ENCODE measurements around the gene MED9.

The MED9 gene

DNA sequence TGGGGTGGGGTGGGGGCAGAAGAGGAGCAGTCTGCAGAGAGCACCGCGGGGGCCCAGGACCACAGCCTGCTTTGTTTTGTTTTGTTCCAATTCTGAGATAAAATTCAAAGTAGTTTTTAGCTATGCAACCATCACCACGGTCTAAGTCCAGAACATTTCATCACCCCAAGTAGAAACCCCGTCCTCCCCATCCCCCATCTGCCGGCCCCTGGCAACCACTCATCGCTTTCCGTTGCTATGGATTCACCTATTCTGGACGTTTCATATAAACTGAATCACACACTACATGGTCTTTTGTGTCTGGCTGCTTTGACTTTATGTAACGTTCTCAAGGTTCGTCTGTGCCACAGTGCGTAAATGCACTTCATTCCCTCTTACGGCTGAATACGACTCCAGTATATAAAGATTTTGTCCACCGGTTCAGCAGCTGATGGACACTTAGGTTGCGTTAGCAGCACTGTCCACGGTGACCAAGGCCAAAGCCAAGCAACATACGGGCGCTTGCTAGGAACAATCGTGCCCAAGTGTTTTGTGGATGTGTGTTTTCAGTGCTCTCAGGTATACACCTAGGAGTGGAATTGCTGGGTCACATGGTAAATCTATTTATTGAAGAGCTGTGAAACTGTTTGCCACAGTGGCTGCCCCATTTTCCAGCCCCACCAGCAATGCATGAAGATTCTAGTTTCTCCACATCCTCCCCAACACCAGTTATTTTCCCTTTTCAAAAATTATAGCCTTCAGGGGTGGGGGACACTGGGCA lies 47.1 kb downstream of the MED9 start:
- Histone ChIP-seq H3K4me3 (ENCODE audit: insufficient read depth, low read length, poor library complexity, severe bottlenecking) (no peak overlapping the region), H3K79me2 (ENCODE audit: insufficient read depth, low read length) (no peaks in the 10 kb centered on the region), H3F3A (ENCODE audit: insufficient read depth) (no peaks in the 10 kb centered on the region), H3K4me2 (ENCODE audit: low read depth, low read length, poor library complexity, severe bottlenecking) (no peak overlapping the region), H3K9ac (ENCODE audit: low read length) (no peak overlapping the region), H3K27ac (ENCODE audit: low read depth, low read length) (no peak overlapping the region), H2AFZ (ENCODE audit: low read depth, low read length, severe bottlenecking) (no peak overlapping the region), H3K9me3 (ENCODE audit: insufficient read depth, low read length) (no peaks in the 10 kb centered on the region), H3K36me3 (ENCODE audit: low read length) (no peaks in the 10 kb centered on the region), H3K27me3 (ENCODE audit: low read length) (no peaks in the 10 kb centered on the region), H4K20me1 (ENCODE audit: low read depth, low read length) (no peaks in the 10 kb centered on the region), H3K9me2 (replicated peaks; ENCODE audit: insufficient read depth, low read length) (no peaks in the 10 kb centered on the region)
- TF ChIP-seq, protein P1, sequence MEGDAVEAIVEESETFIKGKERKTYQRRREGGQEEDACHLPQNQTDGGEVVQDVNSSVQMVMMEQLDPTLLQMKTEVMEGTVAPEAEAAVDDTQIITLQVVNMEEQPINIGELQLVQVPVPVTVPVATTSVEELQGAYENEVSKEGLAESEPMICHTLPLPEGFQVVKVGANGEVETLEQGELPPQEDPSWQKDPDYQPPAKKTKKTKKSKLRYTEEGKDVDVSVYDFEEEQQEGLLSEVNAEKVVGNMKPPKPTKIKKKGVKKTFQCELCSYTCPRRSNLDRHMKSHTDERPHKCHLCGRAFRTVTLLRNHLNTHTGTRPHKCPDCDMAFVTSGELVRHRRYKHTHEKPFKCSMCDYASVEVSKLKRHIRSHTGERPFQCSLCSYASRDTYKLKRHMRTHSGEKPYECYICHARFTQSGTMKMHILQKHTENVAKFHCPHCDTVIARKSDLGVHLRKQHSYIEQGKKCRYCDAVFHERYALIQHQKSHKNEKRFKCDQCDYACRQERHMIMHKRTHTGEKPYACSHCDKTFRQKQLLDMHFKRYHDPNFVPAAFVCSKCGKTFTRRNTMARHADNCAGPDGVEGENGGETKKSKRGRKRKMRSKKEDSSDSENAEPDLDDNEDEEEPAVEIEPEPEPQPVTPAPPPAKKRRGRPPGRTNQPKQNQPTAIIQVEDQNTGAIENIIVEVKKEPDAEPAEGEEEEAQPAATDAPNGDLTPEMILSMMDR (IDR thresholded peaks at IDR 0.05; ENCODE audit: insufficient read depth, low read length, poor library complexity, severe bottlenecking), result no peak
- TF ChIP-seq EZH2phosphoT487 (conservative IDR thresholded peaks at IDR 0.05; ENCODE audit: low read length), result no peak

DNA sequence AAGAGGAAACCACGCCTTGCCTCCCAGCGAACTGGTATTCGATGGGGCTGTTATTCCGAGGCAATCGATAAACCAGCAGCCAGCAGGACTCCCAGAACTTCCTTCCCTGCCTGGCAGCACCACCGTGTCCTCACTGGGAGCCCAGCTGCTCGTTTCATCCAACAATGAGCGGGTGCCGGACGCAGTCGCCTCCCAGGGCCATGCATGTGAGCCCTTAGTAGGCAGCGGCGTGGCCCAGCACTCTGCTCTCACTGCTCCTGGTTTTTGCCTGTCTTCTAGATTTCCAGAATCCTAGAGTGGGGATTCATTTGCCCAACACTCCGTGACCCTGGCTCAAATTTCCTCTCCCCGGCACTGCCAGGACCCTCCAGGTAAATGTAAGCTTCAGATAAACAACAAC lies 48.5 kb downstream of the MED9 start:
- Histone ChIP-seq H3K9me3 (ENCODE audit: insufficient read depth, low read length) (no peaks in the 10 kb centered on the region), H3K9me2 (replicated peaks; ENCODE audit: insufficient read depth, low read length) (no peaks in the 10 kb centered on the region), H4K20me1 (ENCODE audit: low read depth, low read length) (no peaks in the 10 kb centered on the region), H3K79me2 (ENCODE audit: insufficient read depth, low read length) (no peaks in the 10 kb centered on the region), H3K4me3 (ENCODE audit: insufficient read depth, low read length, poor library complexity, severe bottlenecking) (no peak overlapping the region), H3K9ac (ENCODE audit: low read length) (no peak overlapping the region), H3K27me3 (ENCODE audit: low read length) (no peaks in the 10 kb centered on the region), H3K36me3 (ENCODE audit: low read length) (no peaks in the 10 kb centered on the region), H3K4me2 (ENCODE audit: low read depth, low read length, poor library complexity, severe bottlenecking) (no peak overlapping the region), H3F3A (ENCODE audit: insufficient read depth) (no peaks in the 10 kb centered on the region), H3K27ac (ENCODE audit: low read depth, low read length) (no peak overlapping the region), H2AFZ (ENCODE audit: low read depth, low read length, severe bottlenecking) (no peak overlapping the region)
- TF ChIP-seq, protein P1 (IDR thresholded peaks at IDR 0.05; ENCODE audit: insufficient read depth, low read length, poor library complexity, severe bottlenecking), result no peak
- TF ChIP-seq EZH2phosphoT487 (conservative IDR thresholded peaks at IDR 0.05; ENCODE audit: low read length), result no peak

DNA sequence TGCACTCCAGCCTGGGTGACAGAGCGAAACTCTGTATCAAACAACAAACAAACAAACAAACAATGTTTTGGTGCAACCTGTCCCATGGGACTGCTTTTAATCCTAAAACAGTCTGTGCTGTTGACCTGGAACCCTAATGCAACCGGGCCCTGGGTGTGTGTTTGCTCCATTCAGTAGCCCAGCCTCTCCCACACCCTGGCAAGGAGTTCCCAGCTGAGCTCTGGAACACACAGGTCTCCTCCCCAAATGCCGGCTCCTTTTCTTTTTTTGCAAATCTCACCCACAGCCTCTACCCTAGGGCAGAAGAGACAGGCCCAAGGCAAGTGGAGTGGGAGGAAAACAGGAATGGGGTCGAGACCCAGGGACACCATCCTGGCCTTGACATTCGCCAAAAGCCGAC lies 49.2 kb downstream of the MED9 start:
- no peaks in the 10 kb centered on the region for H3K9me2 ChIP-seq (replicated peaks; ENCODE audit: insufficient read depth, low read length)
- TF ChIP-seq EZH2phosphoT487 (conservative IDR thresholded peaks at IDR 0.05; ENCODE audit: low read length), result no peak
- TF ChIP-seq, protein P1 (IDR thresholded peaks at IDR 0.05; ENCODE audit: insufficient read depth, low read length, poor library complexity, severe bottlenecking), result no peak
- H4K20me1 ChIP-seq (ENCODE audit: low read depth, low read length), result no peaks in the 10 kb centered on the region
- H3F3A ChIP-seq (ENCODE audit: insufficient read depth), result no peaks in the 10 kb centered on the region
- H3K9me3 ChIP-seq (ENCODE audit: insufficient read depth, low read length), result no peaks in the 10 kb centered on the region
- no peaks in the 10 kb centered on the region for H3K36me3 ChIP-seq (ENCODE audit: low read length)
- H3K79me2 ChIP-seq (ENCODE audit: insufficient read depth, low read length), result no peaks in the 10 kb centered on the region
- no peak overlapping the region for H3K4me3 ChIP-seq (ENCODE audit: insufficient read depth, low read length, poor library complexity, severe bottlenecking)
- H3K27ac ChIP-seq (ENCODE audit: low read depth, low read length), result no peak overlapping the region
- no peaks in the 10 kb centered on the region for H3K27me3 ChIP-seq (ENCODE audit: low read length)
- no peak overlapping the region for H3K9ac ChIP-seq (ENCODE audit: low read length)
- H2AFZ ChIP-seq (ENCODE audit: low read depth, low read length, severe bottlenecking), result no peak overlapping the region
- H3K4me2 ChIP-seq (ENCODE audit: low read depth, low read length, poor library complexity, severe bottlenecking), result no peak overlapping the region

Data from SU-DHL-6 (cell line).